GM10847 (cell line): Measurements from ENCODE around the gene OPA3.

Experiments
- POLR2A ChIP-seq: IDR thresholded peaks from 2 replicates; pipeline ENCODE4 v1.6.1; 2011; ENCODE audit not compliant: insufficient read length; ENCODE audit errors: extremely low read depth

The OPA3 gene

DNA sequence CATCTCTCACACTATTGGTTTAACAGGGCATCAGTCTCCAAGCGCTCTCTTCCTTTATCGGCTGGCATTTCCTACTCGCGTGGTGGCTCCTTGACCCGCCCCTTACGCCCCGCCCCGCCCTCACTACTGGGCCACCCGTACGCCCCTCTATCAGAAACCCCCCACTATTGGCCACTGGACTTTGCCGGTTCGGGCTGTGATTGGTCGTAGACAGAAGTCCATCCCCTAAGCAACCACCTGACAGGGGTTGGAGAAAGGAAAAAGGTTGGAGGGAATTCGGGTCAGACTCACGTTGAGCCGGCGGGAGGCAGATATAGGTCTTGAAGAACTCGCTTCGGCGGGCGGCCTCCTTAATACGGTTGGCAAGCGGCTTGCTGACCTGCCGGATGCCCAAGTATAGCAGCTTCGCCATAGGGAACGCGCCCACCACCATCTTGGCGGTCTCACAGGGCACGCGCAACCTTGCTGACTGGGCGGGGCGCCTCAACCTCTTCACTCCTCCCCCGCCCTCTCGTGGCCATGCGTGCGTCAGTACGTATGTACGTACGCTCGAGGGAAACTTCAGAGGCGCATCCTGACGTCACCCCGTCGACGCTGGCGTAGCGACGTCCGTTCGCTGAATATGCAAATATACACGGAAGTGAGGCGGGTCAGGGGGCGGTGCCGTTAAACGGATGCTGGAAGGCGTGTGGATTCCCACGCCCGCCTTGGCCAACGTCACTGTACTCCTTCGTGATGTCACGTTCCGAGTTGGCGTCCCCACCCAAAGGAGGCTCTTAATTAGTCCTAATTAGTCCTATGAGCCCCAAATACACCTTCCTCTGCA is at the start of gene OPA3:
TSS of gene OPA3 (minus strand) at position 471 of the 826 bp plus-strand sequence. CDS start at position 433, 38 bp downstream.
- TF ChIP-seq POLR2A, result peak; percentile 79

- TF ChIP-seq POLR2A, result no peak
Observed at GRCh38 chr19:45632468-45633196, 48.0 kb upstream of the OPA3 start.

- no peak for TF ChIP-seq POLR2A
Observed at GRCh38 chr19:45630463-45630862, 45.9 kb upstream of the OPA3 start.

- TF ChIP-seq POLR2A, result no peak
Observed at GRCh38 chr19:45629704-45630103, 45.1 kb upstream of the OPA3 start.

GRCh38 chr19:45623984-45624383 is 39.4 kb upstream of the OPA3 start:
- no peak for TF ChIP-seq POLR2A

GRCh38 chr19:45621976-45622503 is 37.4 kb upstream of the OPA3 start:
- no peak for TF ChIP-seq POLR2A

DNA sequence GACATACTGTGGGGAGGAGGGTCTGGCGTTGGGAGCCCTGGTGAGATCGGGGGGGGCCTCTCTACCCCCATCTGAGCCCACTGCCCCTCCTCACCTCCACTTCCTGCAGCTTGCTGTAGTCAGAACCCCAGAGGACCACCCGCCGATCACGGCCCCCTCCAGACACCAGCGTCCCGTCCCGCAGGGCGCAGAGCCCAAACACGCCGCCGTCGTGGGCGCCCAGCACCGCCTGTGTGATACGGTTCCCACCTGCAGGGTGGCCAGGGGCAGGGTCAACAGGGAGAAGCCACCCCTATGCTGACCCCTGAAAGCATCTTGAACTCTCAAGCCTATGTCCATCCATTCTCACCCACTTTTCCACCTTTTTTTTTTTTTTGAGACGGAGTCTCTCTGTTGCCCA is 36.8 kb upstream of the OPA3 start:
- no peak for TF ChIP-seq POLR2A

DNA sequence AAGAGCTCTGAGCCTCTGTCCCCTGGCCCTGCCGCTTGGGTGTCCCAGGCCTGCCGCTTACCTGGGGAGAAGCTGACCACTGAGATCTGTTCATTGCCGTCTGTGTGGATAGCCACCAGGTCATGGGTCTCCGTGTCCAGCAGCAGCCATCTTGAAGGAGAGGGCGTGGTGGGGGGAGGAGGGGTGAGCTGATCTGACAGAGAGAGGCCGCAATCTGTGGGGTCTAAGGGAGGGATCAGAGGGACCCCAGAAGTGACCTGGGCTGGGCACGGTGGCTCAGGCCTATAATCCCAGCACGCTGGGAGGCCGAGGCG is 32.1 kb upstream of the OPA3 start:
- TF ChIP-seq POLR2A, result no peak

GRCh38 chr19:45615795-45616703 is 31.4 kb upstream of the OPA3 start:
- no peak for TF ChIP-seq POLR2A

DNA sequence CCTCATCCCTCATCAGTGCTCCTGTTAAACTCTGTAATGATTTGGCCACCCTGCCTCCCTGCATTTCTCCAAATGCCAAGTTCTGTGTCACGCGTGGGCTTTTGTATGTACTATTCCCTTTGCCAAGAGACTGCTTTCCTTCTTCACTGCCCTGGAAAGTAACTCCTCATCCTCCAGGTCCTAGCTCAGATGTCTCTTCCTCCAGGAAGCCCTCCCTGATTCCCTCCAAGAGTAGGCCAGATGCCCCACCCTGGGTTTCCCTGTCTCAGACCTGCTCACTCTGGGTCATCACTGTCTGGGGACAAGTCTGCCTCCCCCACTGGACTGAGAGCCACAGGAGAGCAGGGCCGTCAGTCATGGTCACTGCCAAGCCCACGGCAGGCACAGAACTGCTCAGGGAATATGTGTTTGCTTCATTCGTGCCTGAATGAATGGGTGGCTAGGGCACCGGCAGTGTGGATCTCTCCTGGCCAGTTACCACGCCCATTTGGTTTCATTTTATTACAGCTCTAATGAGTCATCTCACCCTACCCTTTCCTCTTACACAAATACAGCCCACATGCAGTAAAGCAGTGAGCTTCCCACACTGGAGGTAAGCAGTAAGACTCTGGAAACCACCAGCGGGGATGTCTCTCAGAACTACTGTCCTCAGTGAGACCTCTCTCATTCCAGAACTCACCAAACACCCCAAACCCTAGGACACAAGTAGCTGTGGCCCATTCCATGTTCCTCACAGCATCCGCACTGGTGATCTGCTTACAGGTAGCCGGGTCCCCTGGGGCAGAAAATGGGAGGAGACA is 29.5 kb upstream of the OPA3 start:
- TF ChIP-seq POLR2A, result no peak

DNA sequence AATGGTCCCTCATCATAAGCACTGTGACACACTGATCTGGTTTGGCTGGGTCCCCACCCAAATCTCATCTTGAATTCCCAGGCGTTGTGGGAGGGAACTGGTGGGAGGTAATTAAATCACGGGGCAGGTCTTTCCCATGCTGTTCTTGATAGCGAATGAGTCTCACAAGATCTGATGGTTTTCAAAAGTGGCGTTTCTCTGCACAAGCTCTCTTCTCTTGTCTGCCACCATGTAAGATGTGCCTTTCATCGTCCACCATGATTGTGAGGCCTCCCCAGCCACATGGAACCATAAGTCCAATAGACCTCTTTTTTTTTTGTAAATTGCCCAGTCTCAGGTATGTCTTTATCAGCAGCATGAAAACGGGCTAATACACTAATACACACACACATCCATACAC is 24.3 kb upstream of the OPA3 start:
- TF ChIP-seq POLR2A, result no peak

DNA sequence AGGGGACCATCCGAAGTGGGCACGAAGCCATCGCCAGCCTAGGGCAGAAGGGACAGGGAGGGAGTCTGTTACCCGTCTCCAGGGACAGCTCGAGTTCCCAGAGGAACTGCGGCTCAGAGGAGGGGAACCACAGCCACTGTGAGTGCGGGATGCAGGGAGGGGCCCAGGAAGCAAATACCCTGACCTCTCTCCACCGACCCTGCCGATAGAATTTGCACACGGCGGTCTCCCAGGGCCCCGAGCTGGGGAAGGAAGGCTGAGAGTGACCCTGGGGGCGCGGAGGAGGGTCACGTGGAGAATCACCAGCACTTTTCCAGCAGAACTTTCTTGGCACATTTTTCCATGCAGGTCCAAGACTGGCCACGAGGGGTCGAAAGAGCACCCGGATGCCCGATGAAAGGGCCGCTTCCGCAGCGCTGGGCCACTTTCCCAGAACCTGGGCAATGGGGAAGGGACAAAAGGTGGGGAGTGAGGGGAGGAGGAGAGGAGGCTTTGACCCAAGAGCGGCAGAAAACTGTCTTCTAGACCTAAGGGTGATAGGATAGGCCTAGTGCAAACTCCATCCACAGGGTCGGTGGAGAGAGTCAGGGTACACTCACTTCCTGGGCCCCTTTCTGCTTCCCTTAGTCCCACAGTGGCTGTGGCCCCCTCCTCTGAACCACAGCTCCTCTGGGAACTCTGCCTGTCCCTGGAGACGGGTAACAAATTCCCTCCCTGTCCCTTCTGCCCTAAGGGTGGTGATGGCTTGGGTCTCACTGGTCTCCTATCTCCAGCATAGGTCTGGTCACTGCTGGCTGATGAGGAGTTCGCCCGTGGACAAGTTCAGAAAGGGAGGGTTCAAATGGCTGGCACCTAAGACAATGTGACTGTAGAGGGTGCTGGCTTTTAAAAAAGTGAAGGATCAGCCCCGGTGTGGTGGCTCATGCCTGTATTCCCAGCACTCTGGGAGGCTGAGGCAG is 22.7 kb upstream of the OPA3 start:
- TF ChIP-seq POLR2A, result no peak
